Activated T-cell treated with anti-CD3 and anti-CD28 coated beads, Interleukin-2, amount 50 U/mL, for 4 hours (primary cell): ENCODE measurements around the gene TMEM201. TPM values are rescaled to one million over a fixed set of nuclear protein-coding genes. Genes with fewer than 3 reads are reported as not detected.

ENCODE experiments used
- ATAC-seq, 2 donors: fragments of 200-7000 bp; cut with Tn5 transposase; one replicate each; pipeline ENCODE4 v1.10.0; 2021
- DNase-seq: peaks from one replicate; pipeline ENCODE4 v3.0.0-alpha.2; 2020
- H3K27me3 Mint-ChIP-seq: one replicate; pipeline ENCODE4 v1.8.0; 2021; ENCODE audit warnings: low read depth, mixed read lengths
- H3K36me3 Mint-ChIP-seq: one replicate; pipeline ENCODE4 v1.8.0; 2022; ENCODE audit warnings: mixed read lengths; ENCODE audit not compliant: insufficient read depth
- H3K4me1 Mint-ChIP-seq: one replicate; pipeline ENCODE4 v1.8.0; 2021; ENCODE audit warnings: low read depth, mixed read lengths
- H3K4me3 Mint-ChIP-seq: one replicate; pipeline ENCODE4 v1.8.0; 2021; ENCODE audit warnings: mild to moderate bottlenecking, moderate library complexity, mixed read lengths
- H3K9me3 Mint-ChIP-seq: one replicate; pipeline ENCODE4 v1.8.0; 2021; ENCODE audit warnings: mixed read lengths
- total RNA-seq, 3 donors: library from RNA; stranded (reverse); gene quantifications; one replicate each; pipeline ENCODE4 v1.2.1, GENCODE V29; 2021

Gene TMEM201
- total RNA-seq, 3 donors from 2014 or later = 37.0 to 44.6 (median 38.8) TPM

DNA sequence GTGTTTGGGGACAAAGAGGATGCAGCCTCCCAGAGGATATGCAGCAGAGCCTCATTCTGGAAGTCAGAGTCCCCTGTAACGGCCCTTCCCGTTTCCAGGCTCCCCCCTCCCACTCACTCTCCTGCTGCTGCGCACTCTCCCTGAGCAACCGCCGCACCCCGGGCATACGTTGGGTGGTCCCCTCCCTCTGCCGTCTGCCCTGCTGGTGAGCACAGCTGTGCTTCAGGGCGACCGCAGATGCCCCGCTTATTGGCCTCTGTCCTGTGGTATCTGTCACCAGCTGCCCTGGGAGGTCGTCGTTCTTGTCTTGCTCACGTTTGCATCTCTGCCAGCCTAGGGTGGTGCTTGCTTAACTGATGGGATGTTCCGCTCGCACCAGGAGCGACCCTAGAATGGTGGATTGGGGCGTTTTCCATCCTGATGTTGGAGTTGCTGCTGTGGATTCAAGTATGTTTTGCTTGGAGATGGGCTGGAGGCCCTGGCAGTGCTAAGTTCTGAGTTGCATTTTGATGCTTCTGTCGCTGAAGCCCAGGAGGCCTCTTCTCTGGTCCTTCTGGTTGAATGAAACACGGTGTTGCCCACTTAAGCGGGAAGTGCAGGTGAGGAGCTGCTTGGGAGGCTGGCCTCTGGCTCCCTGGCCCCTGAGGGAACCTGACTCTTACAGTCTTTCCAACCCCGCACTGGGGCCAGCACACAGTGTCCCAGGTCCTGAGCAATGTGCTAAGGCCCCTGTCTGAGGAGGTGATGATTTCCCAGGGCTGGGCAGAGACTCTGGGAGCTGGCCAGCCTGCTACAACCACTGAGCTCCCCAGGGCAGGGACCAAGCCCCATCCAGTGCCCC is 3.2 kb downstream of the TMEM201 start:
- H3K27me3 Mint-ChIP-seq = no peaks in the 10 kb centered on the region
- no peaks in the 10 kb centered on the region for H3K9me3 Mint-ChIP-seq
- no peak overlapping the region for H3K4me3 Mint-ChIP-seq
- ATAC-seq = no peak
- no peak for DNase-seq
- peaks cover 38% of the 10 kb centered on the region for H3K4me1 Mint-ChIP-seq
- no peaks in the 10 kb centered on the region for H3K36me3 Mint-ChIP-seq

DNA sequence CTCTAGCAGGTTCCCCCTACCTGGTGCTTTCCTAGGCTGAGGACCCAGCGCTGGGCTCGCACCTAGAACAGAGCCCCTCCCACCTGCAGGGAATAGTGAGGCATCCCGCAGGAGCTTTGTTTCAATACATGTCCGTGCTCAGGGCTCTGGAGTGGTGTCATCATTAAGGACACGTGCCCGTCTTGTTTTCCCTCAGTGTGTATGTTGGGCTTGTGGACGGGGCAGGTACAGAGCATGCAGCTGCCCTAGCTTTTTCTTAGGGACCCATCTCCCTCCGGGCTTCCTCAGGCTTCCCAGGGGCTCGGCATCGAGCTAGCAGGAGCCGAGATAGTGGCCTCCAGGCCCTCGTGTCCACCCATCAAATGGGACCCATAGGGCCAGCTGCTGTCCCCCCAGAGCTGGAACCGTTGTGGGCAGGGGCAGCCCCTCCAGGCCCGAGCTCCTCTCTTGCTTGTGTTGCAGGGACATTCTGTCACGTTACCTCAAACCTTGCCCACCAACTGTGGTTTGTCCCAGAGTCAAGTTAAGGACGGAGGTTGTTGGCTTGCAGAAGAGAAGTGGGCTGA is 3.9 kb downstream of the TMEM201 start:
- no peak for ATAC-seq
- Mint-ChIP-seq H3K27me3 (no peaks in the 10 kb centered on the region), H3K4me1 (peaks cover 38% of the 10 kb centered on the region), H3K9me3 (no peaks in the 10 kb centered on the region), H3K4me3 (no peak overlapping the region), H3K36me3 (no peaks in the 10 kb centered on the region)
- DNase-seq = no peak

DNA sequence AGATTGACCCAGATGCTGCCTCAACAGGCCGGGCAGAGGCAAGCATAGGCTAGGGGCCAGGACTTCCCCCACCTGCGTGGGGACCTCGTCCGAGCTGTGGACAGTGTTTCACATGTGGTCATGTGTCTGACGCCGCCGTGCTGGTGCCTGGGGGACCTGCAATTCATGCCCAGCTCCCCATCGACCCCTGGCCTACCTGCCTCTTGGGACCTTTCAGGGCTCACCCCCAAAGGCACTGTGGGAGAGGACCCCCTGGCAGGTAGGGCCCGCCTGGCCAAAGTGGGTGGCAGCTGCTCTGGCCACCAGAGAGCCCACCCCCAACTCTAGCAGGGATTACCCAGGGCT is 4.4 kb downstream of the TMEM201 start:
- no peak for ATAC-seq
- no peaks in the 10 kb centered on the region for H3K9me3 Mint-ChIP-seq
- H3K27me3 Mint-ChIP-seq = no peaks in the 10 kb centered on the region
- no peaks in the 10 kb centered on the region for H3K36me3 Mint-ChIP-seq
- no peak for DNase-seq
- no peak overlapping the region for H3K4me3 Mint-ChIP-seq
- H3K4me1 Mint-ChIP-seq = peaks cover 37% of the 10 kb centered on the region

DNA sequence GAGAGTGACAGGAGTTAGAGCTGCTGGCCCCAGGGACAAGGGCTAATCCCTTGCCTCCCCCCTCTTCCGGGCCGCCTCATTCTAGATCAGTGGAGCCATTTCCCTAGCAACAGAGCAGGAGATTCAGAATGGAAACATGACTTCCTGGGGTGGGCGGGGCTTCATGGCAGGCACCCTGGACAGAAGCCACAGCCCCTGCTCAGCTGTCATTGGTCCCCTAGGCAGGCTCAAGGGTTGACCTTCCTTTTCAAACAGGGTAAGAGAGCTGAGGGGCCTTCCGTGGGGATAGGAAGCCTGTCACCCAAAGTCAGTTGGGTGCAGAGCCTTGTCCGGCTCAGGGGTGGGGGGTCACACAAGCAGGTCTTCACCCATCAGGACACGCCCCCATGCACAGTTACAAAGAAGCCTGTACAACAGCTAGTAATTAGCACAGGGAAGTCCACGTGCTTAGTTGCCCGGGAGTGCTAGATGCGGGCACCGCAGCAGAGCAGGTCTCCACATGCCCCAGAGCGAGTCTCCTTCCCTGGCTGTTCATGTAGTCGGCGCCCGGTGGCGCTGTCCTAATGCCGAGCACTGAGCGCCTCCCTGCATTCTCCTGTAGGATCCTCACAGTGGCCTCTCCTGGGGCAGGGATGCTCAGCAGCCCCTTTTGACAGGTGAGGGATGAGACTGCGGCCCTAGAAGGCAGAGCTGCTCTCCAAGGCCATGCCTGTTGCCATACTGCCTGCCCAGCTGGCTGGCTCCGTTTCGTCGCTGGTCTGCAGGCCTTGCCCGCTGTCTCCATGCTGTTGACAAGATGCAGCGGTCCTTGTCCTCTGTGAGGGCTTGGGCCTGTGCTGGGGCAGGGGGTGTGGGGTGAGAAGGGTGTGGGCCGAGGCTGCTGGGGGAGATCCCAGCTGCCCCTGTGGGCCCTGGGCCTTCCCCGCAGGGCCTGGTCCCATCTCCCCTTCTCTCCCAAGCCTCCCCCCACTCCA is 5.1 kb downstream of the TMEM201 start:
- DNase-seq (no peak), ATAC-seq (no peak)
- Mint-ChIP-seq H3K27me3 (no peaks in the 10 kb centered on the region), H3K4me1 (peaks cover 35% of the 10 kb centered on the region), H3K4me3 (no peak overlapping the region), H3K36me3 (no peaks in the 10 kb centered on the region), H3K9me3 (no peaks in the 10 kb centered on the region)

GRCh38 chr1:9594471-9595155 is 5.9 kb downstream of the TMEM201 start:
- peaks cover under 1% of the 10 kb centered on the region for H3K36me3 Mint-ChIP-seq
- DNase-seq (no peak), ATAC-seq (no peak)
- no peak overlapping the region for H3K4me3 Mint-ChIP-seq
- H3K27me3 Mint-ChIP-seq = no peaks in the 10 kb centered on the region
- H3K4me1 Mint-ChIP-seq = peaks cover 32% of the 10 kb centered on the region
- no peaks in the 10 kb centered on the region for H3K9me3 Mint-ChIP-seq

GRCh38 chr1:9595156-9595967 is 6.7 kb downstream of the TMEM201 start:
- DNase-seq (no peak), ATAC-seq (no peak)
- Mint-ChIP-seq H3K4me3 (no peak overlapping the region), H3K9me3 (no peaks in the 10 kb centered on the region), H3K27me3 (no peaks in the 10 kb centered on the region), H3K36me3 (peaks cover 4% of the 10 kb centered on the region), H3K4me1 (peaks cover 26% of the 10 kb centered on the region)

GRCh38 chr1:9595968-9596340 is 7.2 kb downstream of the TMEM201 start:
- no peak for ATAC-seq
- Mint-ChIP-seq H3K27me3 (no peaks in the 10 kb centered on the region), H3K36me3 (peaks cover 4% of the 10 kb centered on the region), H3K4me1 (peaks cover 20% of the 10 kb centered on the region), H3K9me3 (no peaks in the 10 kb centered on the region), H3K4me3 (no peak overlapping the region)
- DNase-seq = no peak

DNA sequence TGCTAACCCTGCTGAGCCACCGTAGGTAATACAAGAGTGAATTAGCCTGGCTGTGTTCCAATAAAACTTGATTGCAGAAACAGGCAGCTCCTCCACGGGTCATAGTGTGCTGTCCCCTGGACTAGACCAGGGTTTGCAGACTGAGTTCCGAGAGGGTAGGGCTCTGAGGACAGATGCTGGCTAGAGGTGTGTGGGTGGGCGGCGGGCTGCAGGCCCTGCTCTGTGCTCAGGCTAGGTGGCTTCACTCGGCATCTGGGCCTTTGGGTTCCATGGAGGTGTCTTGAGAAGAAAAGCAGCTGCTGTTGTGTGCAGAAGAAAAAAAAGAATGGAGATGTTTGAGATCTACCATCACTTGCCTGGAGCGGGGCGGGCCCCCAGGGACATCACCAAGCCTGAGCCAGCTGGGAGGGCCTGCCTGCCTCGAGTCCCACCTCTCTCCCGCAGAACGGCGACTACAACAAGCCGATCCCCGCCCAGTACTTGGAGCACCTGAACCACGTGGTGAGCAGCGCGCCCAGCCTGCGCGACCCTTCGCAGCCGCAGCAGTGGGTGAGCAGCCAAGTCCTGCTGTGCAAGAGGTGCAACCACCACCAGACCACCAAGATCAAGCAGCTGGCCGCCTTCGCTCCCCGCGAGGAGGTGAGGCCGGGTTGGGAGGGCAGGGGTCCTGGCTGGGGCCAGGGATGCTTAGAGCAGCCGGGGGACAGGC is 7.9 kb downstream of the TMEM201 start:
- H3K36me3 Mint-ChIP-seq = peaks cover 4% of the 10 kb centered on the region
- no peak overlapping the region for H3K4me3 Mint-ChIP-seq

GRCh38 chr1:9597361-9598315 is 8.9 kb downstream of the TMEM201 start:
- Mint-ChIP-seq H3K36me3 (peaks cover 4% of the 10 kb centered on the region), H3K4me1 (peaks cover 10% of the 10 kb centered on the region), H3K27me3 (no peaks in the 10 kb centered on the region), H3K9me3 (no peaks in the 10 kb centered on the region), H3K4me3 (no peak overlapping the region)
- ATAC-seq = no peak
- DNase-seq = no peak

More for the DNA sequence above, 7.9 kb downstream of the TMEM201 start:
- H3K4me1 Mint-ChIP-seq = peaks cover 16% of the 10 kb centered on the region
- H3K9me3 Mint-ChIP-seq = no peaks in the 10 kb centered on the region
- ATAC-seq = no peak
- no peak for DNase-seq
- H3K27me3 Mint-ChIP-seq = no peaks in the 10 kb centered on the region

DNA sequence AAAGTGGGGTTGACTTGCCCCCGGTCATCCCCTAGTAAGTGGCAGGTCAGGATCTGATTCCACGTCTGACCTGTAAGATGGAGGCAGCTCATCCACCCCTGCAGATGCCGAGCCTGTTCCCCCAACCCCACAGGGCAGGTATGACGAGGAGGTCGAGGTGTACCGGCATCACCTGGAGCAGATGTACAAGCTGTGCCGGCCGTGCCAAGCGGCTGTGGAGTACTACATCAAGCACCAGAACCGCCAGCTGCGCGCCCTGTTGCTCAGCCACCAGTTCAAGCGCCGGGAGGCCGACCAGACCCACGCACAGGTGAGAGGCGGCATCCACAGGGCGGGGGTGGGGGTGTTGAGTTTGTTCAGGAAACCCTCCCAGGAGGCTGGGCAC is 9.6 kb downstream of the TMEM201 start:
- DNase-seq (no peak), ATAC-seq (no peak)
- Mint-ChIP-seq H3K36me3 (peaks cover 7% of the 10 kb centered on the region), H3K4me1 (peaks cover 4% of the 10 kb centered on the region), H3K27me3 (no peaks in the 10 kb centered on the region), H3K9me3 (no peaks in the 10 kb centered on the region), H3K4me3 (no peak overlapping the region)

DNA sequence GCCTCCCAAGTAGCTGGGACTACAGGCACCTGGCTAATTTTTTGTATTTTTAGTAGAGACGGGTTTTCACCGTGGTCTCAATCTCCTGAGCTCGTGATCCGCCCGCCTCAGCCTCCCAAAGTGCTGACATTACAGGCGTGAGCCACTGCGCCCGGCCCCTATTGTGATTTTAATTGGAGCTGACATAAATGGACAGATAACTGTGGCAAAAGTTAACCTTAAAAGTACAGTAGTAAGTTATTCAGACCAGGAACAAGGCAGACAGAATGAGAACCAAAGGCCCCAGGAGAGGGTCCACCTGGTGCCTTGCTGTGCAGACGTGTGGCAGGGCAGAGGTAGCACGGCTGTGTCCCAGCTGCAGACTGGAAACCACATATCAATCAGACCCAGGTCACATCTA is 11.0 kb downstream of the TMEM201 start:
- Mint-ChIP-seq H3K4me3 (no peak overlapping the region), H3K27me3 (no peaks in the 10 kb centered on the region), H3K36me3 (peaks cover 7% of the 10 kb centered on the region), H3K4me1 (no peaks in the 10 kb centered on the region), H3K9me3 (no peaks in the 10 kb centered on the region)
- DNase-seq (no peak), ATAC-seq (no peak)
